Subcutaneous adipose tissue (tissue), 4 donors: ENCODE results near the gene RAB5B. TPM values are rescaled to one million over a fixed set of nuclear protein-coding genes. Genes with fewer than 3 reads are reported as not detected.

Source experiments
- total RNA-seq, 4 donors: library from RNA; depleted of rRNA; stranded (reverse); fragments of >200 nt; gene quantifications; one replicate each; pipeline ENCODE4 v1.1.0, GENCODE V29; 2016
- TF ChIP-seq, protein P1 (sequence below): fragments of 450-650 bp; IDR thresholded peaks from one replicate; pipeline ENCODE4 v1.5.1; 2016; ENCODE audit warnings: low read depth, mild to moderate bottlenecking, control low read depth, antibody characterized with exemption, moderate library complexity

The RAB5B gene
- total RNA-seq, 4 donors from 2014 or later, result 55.4 to 70.9 (median 63.1) TPM

DNA sequence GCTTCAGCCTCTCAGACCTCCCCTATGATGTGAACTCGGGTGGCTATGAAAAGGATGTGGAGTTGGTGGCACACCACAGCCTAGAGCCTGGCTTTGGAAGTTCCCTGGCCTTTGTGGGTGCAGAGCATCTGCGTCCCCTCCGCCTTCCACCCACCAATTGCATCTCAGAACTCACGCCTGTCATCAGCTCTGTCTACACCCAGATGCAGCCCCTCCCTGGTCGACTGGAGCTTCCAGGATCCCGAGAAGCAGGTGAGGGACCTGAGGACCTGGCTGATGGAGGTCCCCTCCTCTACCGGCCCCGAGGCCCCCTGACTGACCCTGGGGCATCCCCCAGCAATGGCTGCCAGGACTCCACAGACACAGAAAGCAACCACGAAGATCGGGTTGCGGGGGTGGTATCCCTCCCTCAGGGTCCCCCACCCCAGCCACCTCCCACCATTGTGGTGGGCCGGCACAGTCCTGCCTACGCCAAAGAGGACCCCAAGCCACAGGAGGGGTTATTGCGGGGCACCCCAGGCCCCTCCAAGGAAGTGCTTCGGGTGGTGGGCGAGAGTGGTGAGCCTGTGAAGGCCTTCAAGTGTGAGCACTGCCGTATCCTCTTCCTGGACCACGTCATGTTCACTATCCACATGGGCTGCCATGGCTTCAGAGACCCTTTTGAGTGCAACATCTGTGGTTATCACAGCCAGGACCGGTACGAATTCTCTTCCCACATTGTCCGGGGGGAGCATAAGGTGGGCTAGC is 60.9 kb downstream of the RAB5B start:
- TF ChIP-seq, protein P1, sequence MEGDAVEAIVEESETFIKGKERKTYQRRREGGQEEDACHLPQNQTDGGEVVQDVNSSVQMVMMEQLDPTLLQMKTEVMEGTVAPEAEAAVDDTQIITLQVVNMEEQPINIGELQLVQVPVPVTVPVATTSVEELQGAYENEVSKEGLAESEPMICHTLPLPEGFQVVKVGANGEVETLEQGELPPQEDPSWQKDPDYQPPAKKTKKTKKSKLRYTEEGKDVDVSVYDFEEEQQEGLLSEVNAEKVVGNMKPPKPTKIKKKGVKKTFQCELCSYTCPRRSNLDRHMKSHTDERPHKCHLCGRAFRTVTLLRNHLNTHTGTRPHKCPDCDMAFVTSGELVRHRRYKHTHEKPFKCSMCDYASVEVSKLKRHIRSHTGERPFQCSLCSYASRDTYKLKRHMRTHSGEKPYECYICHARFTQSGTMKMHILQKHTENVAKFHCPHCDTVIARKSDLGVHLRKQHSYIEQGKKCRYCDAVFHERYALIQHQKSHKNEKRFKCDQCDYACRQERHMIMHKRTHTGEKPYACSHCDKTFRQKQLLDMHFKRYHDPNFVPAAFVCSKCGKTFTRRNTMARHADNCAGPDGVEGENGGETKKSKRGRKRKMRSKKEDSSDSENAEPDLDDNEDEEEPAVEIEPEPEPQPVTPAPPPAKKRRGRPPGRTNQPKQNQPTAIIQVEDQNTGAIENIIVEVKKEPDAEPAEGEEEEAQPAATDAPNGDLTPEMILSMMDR, result no peak

DNA sequence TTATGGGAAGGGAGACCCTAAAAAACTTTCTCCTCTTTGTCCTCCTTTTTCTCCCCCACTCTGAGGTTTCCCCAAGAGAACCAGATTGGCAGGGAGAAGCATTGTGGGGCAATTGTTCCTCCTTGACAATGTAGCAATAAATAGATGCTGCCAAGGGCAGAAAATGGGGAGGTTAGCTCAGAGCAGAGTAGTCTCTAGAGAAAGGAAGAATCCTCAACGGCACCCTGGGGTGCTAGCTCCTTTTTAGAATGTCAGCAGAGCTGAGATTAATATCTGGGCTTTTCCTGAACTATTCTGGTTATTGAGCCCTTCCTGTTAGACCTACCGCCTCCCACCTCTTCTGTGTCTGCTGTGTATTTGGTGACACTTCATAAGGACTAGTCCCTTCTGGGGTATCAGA is 63.3 kb downstream of the RAB5B start:
- TF ChIP-seq, protein P1, result no peak

DNA sequence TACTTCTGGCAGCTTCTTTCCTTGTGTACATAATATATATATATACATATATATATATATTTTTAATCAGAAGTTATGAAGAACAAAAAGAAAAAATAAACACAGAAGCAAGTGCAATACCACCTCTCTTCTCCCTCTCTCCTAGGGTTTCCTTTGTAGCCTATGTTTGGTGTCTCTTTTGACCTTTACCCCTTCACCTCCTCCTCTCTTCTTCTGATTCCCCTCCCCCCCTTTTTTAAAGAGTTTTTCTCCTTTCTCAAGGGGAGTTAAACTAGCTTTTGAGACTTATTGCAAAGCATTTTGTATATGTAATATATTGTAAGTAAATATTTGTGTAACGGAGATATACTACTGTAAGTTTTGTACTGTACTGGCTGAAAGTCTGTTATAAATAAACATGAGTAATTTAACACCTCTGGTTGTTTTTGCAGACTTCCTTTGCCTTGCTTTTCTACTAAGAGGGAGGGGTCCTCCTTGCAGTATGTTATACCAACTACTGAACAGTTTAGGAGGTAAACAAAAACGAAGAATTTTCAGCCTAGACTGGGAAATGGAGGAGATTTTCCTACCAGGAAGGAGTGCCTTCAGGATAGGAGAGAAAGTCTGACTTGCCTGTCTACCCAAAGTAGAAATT is 64.3 kb downstream of the RAB5B start:
- TF ChIP-seq, protein P1, result no peak

DNA sequence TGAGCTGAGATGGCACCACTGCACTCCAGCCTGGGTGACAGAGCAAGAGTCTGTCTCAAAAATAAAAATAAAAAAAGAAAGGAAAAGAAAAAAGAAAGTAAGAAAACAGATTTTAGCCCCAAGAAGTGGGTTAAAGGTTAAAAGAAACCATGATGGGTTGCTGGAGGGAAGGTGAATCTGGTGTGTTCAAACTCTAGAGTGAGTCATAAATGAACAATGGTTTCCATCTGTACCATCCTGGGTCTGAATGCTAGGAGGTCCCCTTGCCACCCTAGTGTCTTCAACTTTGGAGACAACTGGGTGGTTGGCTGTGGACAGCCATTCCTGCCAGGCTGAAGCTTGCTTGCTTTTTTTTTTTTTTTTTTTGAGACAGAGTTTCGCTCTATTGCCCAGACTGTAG is 66.3 kb downstream of the RAB5B start:
- TF ChIP-seq, protein P1, result no peak

DNA sequence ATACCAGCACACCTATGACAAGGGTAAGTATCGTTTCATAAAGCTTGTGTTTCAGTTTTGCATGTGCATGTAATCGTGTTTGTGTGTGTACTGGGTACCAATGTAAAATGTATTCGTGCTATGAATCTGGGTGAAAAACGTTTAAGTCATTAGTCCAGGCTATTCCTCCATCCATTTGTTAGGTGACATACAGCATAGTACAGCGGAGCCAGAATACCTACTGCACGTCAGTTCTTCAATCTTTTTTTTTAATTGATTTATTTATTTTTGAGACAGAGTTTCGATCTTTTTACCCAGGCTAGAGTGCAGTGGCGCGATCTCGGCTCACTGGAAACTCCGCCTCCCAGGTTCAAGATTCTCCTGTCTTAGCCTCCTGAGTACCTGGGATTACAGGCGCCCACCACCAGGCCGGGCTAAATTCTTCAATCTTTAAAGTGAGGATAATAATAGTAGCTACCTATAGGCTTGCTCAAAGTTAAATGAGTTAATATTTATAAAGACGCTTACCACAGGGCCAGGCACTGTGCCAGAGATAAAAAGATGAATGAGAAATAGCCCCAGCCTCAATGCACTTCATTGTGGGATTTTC is 67.2 kb downstream of the RAB5B start:
- TF ChIP-seq, protein P1, result no peak

GRCh38 chr12:56041552-56042429 is 67.9 kb downstream of the RAB5B start, which contains the start of gene RPS26:
Gene RPS26, plus strand, starts transcription at chr12:56041918. Its CDS starts 249 bp downstream, at chr12:56042167.
- TF ChIP-seq, protein P1, result no peak
